Neural cell (in vitro differentiated cells): ENCODE results near the gene TBL1XR1. TPM values are rescaled to one million over a fixed set of nuclear protein-coding genes. Genes with fewer than 3 reads are reported as not detected.

Experiments
- H2AFZ ChIP-seq: fragments of 200-600, 300-800 bp; sonication (generic), shearing (Covaris generic); 2 replicates; pipeline ENCODE4 v1.6.0; 2014; ENCODE audit warnings: low read depth, mild to moderate bottlenecking, antibody characterized with exemption, low read length, moderate library complexity
- H3F3A ChIP-seq: fragments of 200-600 bp; shearing (Covaris generic); 2 replicates; pipeline ENCODE4 v1.6.1; 2016; ENCODE audit warnings: mild to moderate bottlenecking, moderate library complexity, mixed read lengths, antibody characterized with exemption, low read length; ENCODE audit not compliant: insufficient read depth, poor library complexity, severe bottlenecking
- H3K27ac ChIP-seq: fragments of 200-600, 300-800 bp; sonication (generic), shearing (Covaris generic); 2 replicates; pipeline ENCODE4 v1.5.1; 2014; ENCODE audit warnings: mild to moderate bottlenecking, low read length, moderate library complexity
- H3K27me3 ChIP-seq: fragments of 300-800, 200-600 bp; sonication (generic), shearing (Covaris generic); 2 replicates; pipeline ENCODE4 v1.6.0; 2014; ENCODE audit warnings: mild to moderate bottlenecking, low read depth, low read length, moderate library complexity; ENCODE audit not compliant: insufficient read depth
- H3K36me3 ChIP-seq: fragments of 300-800, 200-600 bp; sonication (generic), shearing (Covaris generic); 2 replicates; pipeline ENCODE4 v1.5.1; 2014; ENCODE audit warnings: mild to moderate bottlenecking, antibody characterized with exemption, low read length, moderate library complexity; ENCODE audit not compliant: insufficient read depth
- H3K4me2 ChIP-seq: fragments of 300-800, 200-600 bp; sonication (generic), shearing (Covaris generic); 2 replicates; pipeline ENCODE4 v1.6.0; 2014; ENCODE audit warnings: mild to moderate bottlenecking, low read length
- H3K4me3 ChIP-seq: fragments of 300-800, 200-600 bp; sonication (generic), shearing (Covaris generic); 2 replicates; pipeline ENCODE4 v1.5.1; 2014; ENCODE audit warnings: mild to moderate bottlenecking, low read length, moderate library complexity
- H3K79me2 ChIP-seq: fragments of 200-600 bp; shearing (Covaris generic); replicated peaks from 2 replicates; pipeline ENCODE4 v1.6.0; 2014; ENCODE audit warnings: mild to moderate bottlenecking, low read length, moderate library complexity; ENCODE audit not compliant: insufficient read depth
- H3K9ac ChIP-seq: fragments of 300-800, 200-600 bp; sonication (generic), shearing (Covaris generic); 2 replicates; pipeline ENCODE4 v1.6.1; 2016; ENCODE audit warnings: mild to moderate bottlenecking, low read length, mixed read lengths
- H3K9me2 ChIP-seq: fragments of 200-600 bp; shearing (Covaris generic); 2 replicates; pipeline ENCODE4 v1.6.1; 2016; ENCODE audit warnings: mild to moderate bottlenecking, low read length, mixed read lengths; ENCODE audit not compliant: insufficient read depth
- H3K9me3 ChIP-seq: fragments of 200-600, 300-800 bp; sonication (generic), shearing (Covaris generic); 2 replicates; pipeline ENCODE4 v1.6.1; 2016; ENCODE audit warnings: mild to moderate bottlenecking, mixed run types, low read length, moderate library complexity, mixed read lengths
- H4K20me1 ChIP-seq: fragments of 200-600 bp; shearing (Covaris generic); 2 replicates; pipeline ENCODE4 v1.6.1; 2016; ENCODE audit warnings: mild to moderate bottlenecking, mixed run types; ENCODE audit not compliant: insufficient read depth
- CTCF ChIP-seq: fragments of 450-650 bp; IDR thresholded peaks from 2 replicates; pipeline ENCODE4 v1.5.1; 2014; ENCODE audit warnings: antibody characterized with exemption, mild to moderate bottlenecking, moderate library complexity; ENCODE audit not compliant: poor library complexity, severe bottlenecking
- EP300 ChIP-seq: fragments of 450-650 bp; conservative IDR thresholded peaks from 2 replicates; pipeline ENCODE4 v1.6.1; 2014; ENCODE audit warnings: antibody characterized with exemption, mild to moderate bottlenecking, moderate library complexity; ENCODE audit not compliant: poor library complexity, severe bottlenecking
- EZH2 ChIP-seq: fragments of 200-600, 300-800 bp; shearing (Covaris generic), sonication (generic); IDR thresholded peaks from 2 replicates; pipeline ENCODE4 v1.6.1; 2014; ENCODE audit warnings: antibody characterized with exemption, low read length, borderline replicate concordance, mild to moderate bottlenecking; ENCODE audit not compliant: insufficient read depth, poor library complexity, severe bottlenecking
- MXI1 ChIP-seq: fragments of 450-650 bp; conservative IDR thresholded peaks from 2 replicates; pipeline ENCODE4 v1.6.1; 2014; ENCODE audit warnings: antibody characterized with exemption, mild to moderate bottlenecking; ENCODE audit not compliant: poor library complexity, severe bottlenecking
- POLR2AphosphoS5 ChIP-seq: IDR thresholded peaks from 2 replicates; pipeline ENCODE4 v1.6.1; 2012
- RAD21 ChIP-seq: fragments of 450-650 bp; conservative IDR thresholded peaks from 2 replicates; pipeline ENCODE4 v1.6.1; 2014; ENCODE audit warnings: antibody characterized with exemption, mild to moderate bottlenecking, moderate library complexity
- REST ChIP-seq: IDR thresholded peaks from 2 replicates; pipeline ENCODE4 v1.6.1; 2012; ENCODE audit warnings: borderline replicate concordance
- SMC3 ChIP-seq: fragments of 450-650 bp; conservative IDR thresholded peaks from 2 replicates; pipeline ENCODE4 v1.6.1; 2014; ENCODE audit warnings: antibody characterized with exemption, mild to moderate bottlenecking, moderate library complexity; ENCODE audit not compliant: poor library complexity
- TAF1 ChIP-seq: IDR thresholded peaks from 2 replicates; pipeline ENCODE4 v1.6.1; 2012; ENCODE audit warnings: low read depth
- polyA plus RNA-seq: library from polyadenylated mRNA; depleted of rRNA; stranded (reverse); fragments of >200 nt; gene quantifications from 2 replicates; pipeline ENCODE4 v1.2.3, GENCODE V29; 2014

The TBL1XR1 gene
- polyA plus RNA-seq, 1 donor from 2014 or later: 96.3 TPM

- H3K27ac ChIP-seq: no peak overlapping the region
- H3K27me3 ChIP-seq: no peaks in the 10 kb centered on the region
- no peak overlapping the region for H2AFZ ChIP-seq
- no peak overlapping the region for H3K4me3 ChIP-seq
- no peaks in the 10 kb centered on the region for H3K36me3 ChIP-seq
- H3K9me2 ChIP-seq: no peaks in the 10 kb centered on the region
- no peaks in the 10 kb centered on the region for H3K9me3 ChIP-seq
- no peaks in the 10 kb centered on the region for H3F3A ChIP-seq
- no peak overlapping the region for H3K9ac ChIP-seq
- no peaks in the 10 kb centered on the region for H4K20me1 ChIP-seq
- peaks cover 98% of the 10 kb centered on the region for H3K79me2 ChIP-seq
- no peak for TF ChIP-seq CTCF
- no peak for TF ChIP-seq REST
- TF ChIP-seq MXI1: no peak
- no peak for TF ChIP-seq POLR2AphosphoS5
- no peak for TF ChIP-seq TAF1
- no peak for TF ChIP-seq EP300
- no peak for TF ChIP-seq EZH2
- no peak for TF ChIP-seq RAD21
- no peak for TF ChIP-seq SMC3
- no peak overlapping the region for H3K4me2 ChIP-seq
These were observed 71.1 kb downstream of the TBL1XR1 start for GRCh38 chr3:177126015-177126773.

- H3F3A ChIP-seq: no peaks in the 10 kb centered on the region
- H3K4me2 ChIP-seq: no peak overlapping the region
- H3K4me3 ChIP-seq: no peak overlapping the region
- H4K20me1 ChIP-seq: no peaks in the 10 kb centered on the region
- H3K36me3 ChIP-seq: no peaks in the 10 kb centered on the region
- H3K27ac ChIP-seq: no peak overlapping the region
- peaks cover 99% of the 10 kb centered on the region for H3K79me2 ChIP-seq
- TF ChIP-seq REST: no peak
- no peak for TF ChIP-seq CTCF
- no peak for TF ChIP-seq TAF1
- TF ChIP-seq MXI1: no peak
- no peak for TF ChIP-seq EP300
- no peak for TF ChIP-seq RAD21
- TF ChIP-seq SMC3: no peak
- TF ChIP-seq EZH2: no peak
- no peak for TF ChIP-seq POLR2AphosphoS5
- H3K9me3 ChIP-seq: no peaks in the 10 kb centered on the region
- H3K9me2 ChIP-seq: no peaks in the 10 kb centered on the region
- no peak overlapping the region for H3K9ac ChIP-seq
- no peaks in the 10 kb centered on the region for H3K27me3 ChIP-seq
- H2AFZ ChIP-seq: no peak overlapping the region
These were observed 72.4 kb downstream of the TBL1XR1 start for GRCh38 chr3:177124882-177125281.
